Liver (tissue), 9 donors: Measurements from ENCODE around the gene ZFP57. TPM values are rescaled to one million over a fixed set of nuclear protein-coding genes. Genes with fewer than 3 reads are reported as not detected.

Experiments
- DNase-seq: peaks from one replicate; pipeline ENCODE4 v3.0.0-alpha.2; 2017; ENCODE audit warnings: low spot score
- H3K27ac ChIP-seq, 2 donors: one replicate each; pipeline ENCODE4 v1.7.0; 2013; ENCODE audit warnings: inconsistent platforms in 2 of 2, low read length in 2 of 2, control low read depth in 1 of 2, low read depth in 1 of 2, mild to moderate bottlenecking in 1 of 2
- H3K27me3 ChIP-seq, 4 donors: one replicate each; pipeline versions ENCODE4 v1.6.1 to v1.7.0; 2013; ENCODE audit warnings: low read length in 3 of 4, inconsistent platforms in 1 of 4, mild to moderate bottlenecking in 1 of 4, moderate library complexity in 1 of 4; ENCODE audit not compliant: control insufficient read depth in 4 of 4, insufficient read depth in 4 of 4
- H3K36me3 ChIP-seq, 4 donors: one replicate each; pipeline versions ENCODE4 v1.6.1 to v1.7.0; 2013; ENCODE audit warnings: low read length in 3 of 4, mild to moderate bottlenecking in 3 of 4, low read depth in 1 of 4, moderate library complexity in 1 of 4; ENCODE audit not compliant: control insufficient read depth in 4 of 4, insufficient read depth in 3 of 4
- H3K4me1 ChIP-seq, 4 donors: one replicate each; pipeline versions ENCODE4 v1.6.1 to v1.7.0; 2013; ENCODE audit warnings: low read length in 3 of 4, mild to moderate bottlenecking in 3 of 4, moderate library complexity in 1 of 4; ENCODE audit not compliant: control insufficient read depth in 4 of 4, insufficient read depth in 4 of 4
- H3K4me3 ChIP-seq, 3 donors: one replicate each; pipeline versions ENCODE4 v1.6.1 to v1.7.0; 2013; ENCODE audit warnings: low read length in 3 of 3, control low read depth in 1 of 3, low read depth in 1 of 3, mild to moderate bottlenecking in 1 of 3
- H3K9ac ChIP-seq, 2 donors: one replicate each; pipeline ENCODE4 v1.7.0; 2013; ENCODE audit warnings: low read length in 2 of 2, mild to moderate bottlenecking in 2 of 2, moderate library complexity in 2 of 2, control low read depth in 1 of 2, low read depth in 1 of 2
- H3K9me3 ChIP-seq, 4 donors: one replicate each; pipeline versions ENCODE4 v1.6.1 to v1.7.0; 2013; ENCODE audit warnings: low read length in 3 of 4; ENCODE audit not compliant: control insufficient read depth in 4 of 4
- ATF3 ChIP-seq: IDR thresholded peaks from 2 replicates; pipeline ENCODE4 v1.6.1; 2016; ENCODE audit warnings: antibody characterized with exemption
- CTCF ChIP-seq: fragments of 150-350 bp; IDR thresholded peaks from 2 replicates; pipeline ENCODE4 v1.5.1; 2017; ENCODE audit warnings: improper control_type of control experiment, low read depth, low read length; ENCODE audit not compliant: missing input control
- EGR1 ChIP-seq, 2 donors: IDR thresholded peaks; 2 replicates each; pipeline ENCODE4 v1.6.1; 2016 to 2018; ENCODE audit warnings: antibody characterized with exemption in 2 of 2, low read depth in 2 of 2
- FOXA1 ChIP-seq: IDR thresholded peaks from 2 replicates; pipeline ENCODE4 v1.6.1; 2016; ENCODE audit warnings: antibody characterized with exemption
- FOXA2 ChIP-seq: IDR thresholded peaks from 2 replicates; pipeline ENCODE4 v1.6.1; 2016; ENCODE audit warnings: antibody characterized with exemption
- GABPA ChIP-seq, 2 donors: IDR thresholded peaks in 1 of 2; conservative IDR thresholded peaks in 1 of 2; 2 replicates each; pipeline ENCODE4 v1.6.1; 2016; ENCODE audit warnings: antibody characterized with exemption in 2 of 2, mild to moderate bottlenecking in 1 of 2, moderate library complexity in 1 of 2
- HNF4A ChIP-seq, 2 donors: conservative IDR thresholded peaks; 2 replicates each; pipeline ENCODE4 v1.6.1; 2016; ENCODE audit warnings: antibody characterized with exemption in 2 of 2, mild to moderate bottlenecking in 2 of 2
- HNF4G ChIP-seq: IDR thresholded peaks from 2 replicates; pipeline ENCODE4 v1.6.1; 2016; ENCODE audit warnings: antibody characterized with exemption
- JUND ChIP-seq, 2 donors: IDR thresholded peaks; 2 replicates each; pipeline ENCODE4 v1.6.1; 2016; ENCODE audit warnings: antibody characterized with exemption in 2 of 2
- MAX ChIP-seq: IDR thresholded peaks from 2 replicates; pipeline ENCODE4 v1.6.1; 2016; ENCODE audit warnings: antibody characterized with exemption
- NR2F2 ChIP-seq: IDR thresholded peaks from 2 replicates; pipeline ENCODE4 v1.6.1; 2016; ENCODE audit warnings: antibody characterized with exemption
- RAD21 ChIP-seq, 2 donors: IDR thresholded peaks; 2 replicates each; pipeline ENCODE4 v1.6.1; 2016; ENCODE audit warnings: antibody characterized with exemption in 2 of 2, mild to moderate bottlenecking in 2 of 2
- RXRA ChIP-seq, 2 donors: IDR thresholded peaks; 2 replicates each; pipeline ENCODE4 v1.6.1; 2017 to 2018; ENCODE audit warnings: antibody characterized with exemption in 2 of 2, mild to moderate bottlenecking in 1 of 2
- SP1 ChIP-seq: IDR thresholded peaks from 2 replicates; pipeline ENCODE4 v1.6.1; 2018; ENCODE audit warnings: antibody characterized with exemption, mild to moderate bottlenecking
- TAF1 ChIP-seq: conservative IDR thresholded peaks from 2 replicates; pipeline ENCODE4 v1.6.1; 2016; ENCODE audit warnings: antibody characterized with exemption, mild to moderate bottlenecking
- YY1 ChIP-seq: IDR thresholded peaks from 2 replicates; pipeline ENCODE4 v1.6.1; 2016; ENCODE audit warnings: antibody characterized with exemption, mild to moderate bottlenecking
- ZBTB33 ChIP-seq: IDR thresholded peaks from 2 replicates; pipeline ENCODE4 v1.6.1; 2016; ENCODE audit warnings: antibody characterized with exemption
- WGBS: extraction: QIAGEN DNeasy Blood & Tissue Kit; methylation state at CpG from one replicate; pipeline ENCODE4 v1.1.7; 2013; 5-methylcytosine and 5-hydroxymethylcytosine counted together
- polyA plus RNA-seq, 2 donors: library from polyadenylated mRNA; stranded (reverse) in 1 of 2; unstranded in 1 of 2; fragments of 200-250 nt in 1 of 2; fragments of >200 nt in 1 of 2; fragmentation: Nextera tagmentation in 1 of 2; extraction: Ambion mirVana in 1 of 2; gene quantifications; one replicate each; pipeline versions ENCODE4 v1.2.1 to v1.2.3, GENCODE V29; 2013 to 2015
- total RNA-seq, 2 donors: library from RNA; depleted of rRNA; stranded (reverse); fragments of >200 nt; gene quantifications; one replicate each; pipeline ENCODE4 v1.2.3, GENCODE V29; 2014
- donor health status: healthy.
- donor health status: healthy.
- donor health status: healthy.
- donor health status: healthy.
- donor health status: healthy.

ZFP57 gene
- total and polyA plus RNA-seq, 4 donors = not detected

GRCh38 chr6:29723666-29724588 is 43.0 kb upstream of the ZFP57 start:
- peak overlapping the region; percentile 69 to 96 for H3K9ac ChIP-seq
- peak; percentile 45 for DNase-seq

GRCh38 chr6:29723262-29723665 is 42.3 kb upstream of the ZFP57 start, which contains the start of gene HLA-F:
TSS of gene HLA-F (plus strand) at chr6:29723434. CDS start at chr6:29723464, 30 bp downstream.
- under 1% methylated on average over 26 of the region's 26 CpGs for WGBS
- Histone ChIP-seq H3K9me3 (no peaks in the 10 kb centered on the region), H3K9ac (peak within 1 kb of the TSS; percentile 69 to 96), H3K4me1 (peaks cover 0 to 18% (median 13%) of the 10 kb centered on the region in 4 donors), H3K4me3 (peak within 1 kb of the TSS; percentile 83 to 90 (median 89)), H3K27ac (peak within 1 kb of the TSS; percentile 93 to 95), H3K36me3 (peaks cover 5 to 23% (median 12%) of the 10 kb centered on the region in 4 donors), H3K27me3 (no peaks in the 10 kb centered on the region)
- peak; percentile 57 for DNase-seq
- no peak for TF ChIP-seq GABPA (IDR thresholded peaks at IDR 0.05 in 1 of 2, conservative IDR thresholded peaks at IDR 0.05 in 1 of 2)
- TF ChIP-seq FOXA1 = no peak
- peak in 1 of 2 donors; percentile 38 for TF ChIP-seq JUND (IDR thresholded peaks at IDR 0.05)
- no peak for TF ChIP-seq NR2F2
- TF ChIP-seq ATF3 = no peak
- TF ChIP-seq RXRA (IDR thresholded peaks at IDR 0.05) = no peak
- no peak for TF ChIP-seq RAD21 (IDR thresholded peaks at IDR 0.05)
- TF ChIP-seq YY1 = peak; percentile 16
- TF ChIP-seq CTCF = no peak
- TF ChIP-seq SP1 = peak; percentile 25
- peak; percentile 44 for TF ChIP-seq TAF1
- peak; percentile 38 to 54 for TF ChIP-seq HNF4A (conservative IDR thresholded peaks at IDR 0.05)

More at GRCh38 chr6:29723666-29724588, 43.0 kb upstream of the ZFP57 start:
- H3K9me3 ChIP-seq = no peaks in the 10 kb centered on the region
- H3K27me3 ChIP-seq = no peaks in the 10 kb centered on the region
- H3K27ac ChIP-seq = peak overlapping the region; percentile 93 to 95
- peak overlapping the region; percentile 83 to 90 (median 89) for H3K4me3 ChIP-seq
- WGBS = 14% methylated on average over 76 of the region's 76 CpGs
- H3K36me3 ChIP-seq = peaks cover 5 to 23% (median 12%) of the 10 kb centered on the region in 4 donors
- TF ChIP-seq ATF3 = no peak
- TF ChIP-seq RXRA (IDR thresholded peaks at IDR 0.05) = no peak
- TF ChIP-seq FOXA2 = no peak
- TF ChIP-seq MAX = no peak
- TF ChIP-seq CTCF = no peak
- no peak for TF ChIP-seq FOXA1
- TF ChIP-seq SP1 = no peak
- no peak for TF ChIP-seq HNF4A (conservative IDR thresholded peaks at IDR 0.05)
- no peak for TF ChIP-seq EGR1 (IDR thresholded peaks at IDR 0.05; ENCODE audit: low read depth in 2 of 2)
- no peak for TF ChIP-seq TAF1
- TF ChIP-seq RAD21 (IDR thresholded peaks at IDR 0.05) = no peak
- no peak for TF ChIP-seq HNF4G
- no peak for TF ChIP-seq ZBTB33
- no peak for TF ChIP-seq JUND (IDR thresholded peaks at IDR 0.05)
- TF ChIP-seq YY1 = no peak
- peaks cover 0 to 18% (median 13%) of the 10 kb centered on the region in 4 donors for H3K4me1 ChIP-seq
